Esophagus (tissue), 2 donors: ENCODE results near the gene ZNF541. TPM values are rescaled to one million over a fixed set of nuclear protein-coding genes. Genes with fewer than 3 reads are reported as not detected.
A peak's percentile ranks its signal among the peaks of the same experiment; 100 is the strongest.

Source experiments
- H3K27ac ChIP-seq, 2 donors: one replicate each; pipeline ENCODE4 v1.5.1; 2013; ENCODE audit warnings: low read depth in 2 of 2, mild to moderate bottlenecking in 2 of 2, inconsistent platforms in 1 of 2, low read length in 1 of 2, moderate library complexity in 1 of 2
- H3K27me3 ChIP-seq, 2 donors: one replicate each; pipeline ENCODE4 v1.6.1; 2013; ENCODE audit warnings: low read length in 2 of 2, control low read depth in 1 of 2, mild to moderate bottlenecking in 1 of 2; ENCODE audit not compliant: insufficient read depth in 2 of 2, control insufficient read depth in 1 of 2
- H3K36me3 ChIP-seq, 2 donors: one replicate each; pipeline ENCODE4 v1.6.1; 2013; ENCODE audit warnings: low read length in 1 of 2; ENCODE audit not compliant: control insufficient read depth in 2 of 2, insufficient read depth in 2 of 2
- H3K4me1 ChIP-seq, 2 donors: one replicate each; pipeline ENCODE4 v1.6.1; 2013; ENCODE audit warnings: low read length in 1 of 2; ENCODE audit not compliant: control insufficient read depth in 2 of 2, insufficient read depth in 2 of 2
- H3K4me3 ChIP-seq, 2 donors: one replicate each; pipeline ENCODE4 v1.5.1; 2013; ENCODE audit warnings: low read length in 2 of 2, mild to moderate bottlenecking in 2 of 2, low read depth in 1 of 2, moderate library complexity in 1 of 2
- H3K9me3 ChIP-seq, 2 donors: one replicate each; pipeline ENCODE4 v1.6.1; 2013; ENCODE audit warnings: mild to moderate bottlenecking in 2 of 2, low read depth in 1 of 2, low read length in 1 of 2, moderate library complexity in 1 of 2; ENCODE audit not compliant: control insufficient read depth in 2 of 2, insufficient read depth in 1 of 2
- whole genome bisulfite sequencing, 2 donors: extraction: QIAGEN DNeasy Blood & Tissue Kit; methylation state at CpG; one replicate each; pipeline ENCODE4 v1.1.7; 2013; 5-methylcytosine and 5-hydroxymethylcytosine counted together
- polyA plus RNA-seq, 2 donors: library from polyadenylated mRNA; stranded (reverse); fragments of 200-250 nt; gene quantifications; one replicate each; pipeline ENCODE4 v1.2.3, GENCODE V29; 2013
- donor health status: healthy with polysubstance abuse.
- donor health status: Bipolar disorder and iron deficiency.

ZNF541 gene
- polyA plus RNA-seq, 2 donors = 0.06 to 0.14 TPM

- Histone ChIP-seq H3K4me1 (peaks cover 0 to 2% of the 10 kb centered on the region in 2 donors), H3K4me3 (no peak overlapping the region), H3K27ac (peak overlapping the region; percentile 43 to 86)
Measured at GRCh38 chr19:47610902-47611301, 38.0 kb upstream of the ZNF541 start.

GRCh38 chr19:47609906-47610894 lies 37.3 kb upstream of the ZNF541 start:
- H3K4me3 ChIP-seq = peak overlapping the region; percentile 73 to 89
- peak overlapping the region; percentile 86 to 95 for H3K27ac ChIP-seq
- H3K36me3 ChIP-seq = peaks cover 0 to 1% of the 10 kb centered on the region in 2 donors
- peaks cover 0 to under 1% of the 10 kb centered on the region in 2 donors for H3K4me1 ChIP-seq
- H3K9me3 ChIP-seq = no peaks in the 10 kb centered on the region
- WGBS, 2 donors = 0 to 1% methylated on average over 27 to 50 of the region's 50 CpGs
- H3K27me3 ChIP-seq = no peaks in the 10 kb centered on the region

More at GRCh38 chr19:47610902-47611301, 38.0 kb upstream of the ZNF541 start:
- H3K27me3 ChIP-seq = no peaks in the 10 kb centered on the region
- 39 to 46% methylated on average over 7 of the region's 7 CpGs for WGBS, 2 donors
- H3K36me3 ChIP-seq = peaks cover 0 to 5% of the 10 kb centered on the region in 2 donors
- no peaks in the 10 kb centered on the region for H3K9me3 ChIP-seq

- Histone ChIP-seq H3K4me3 (peak within 1 kb of the TSS; percentile 89 to 90), H3K4me1 (no peaks in the 10 kb centered on the region), H3K9me3 (no peaks in the 10 kb centered on the region), H3K27me3 (no peaks in the 10 kb centered on the region), H3K36me3 (no peaks in the 10 kb centered on the region), H3K27ac (peak within 1 kb of the TSS; percentile 95)
- 0 to 1% methylated on average over 32 to 90 of the region's 94 CpGs for WGBS, 2 donors
Measured at GRCh38 chr19:47608969-47609905, 36.3 kb upstream of the ZNF541 start, which contains the start of gene BICRA. Gene BICRA (plus strand): TSS chr19:47609134. CDS start chr19:47673575, 64,441 bp downstream.

- Histone ChIP-seq H3K36me3 (no peaks in the 10 kb centered on the region), H3K4me1 (no peaks in the 10 kb centered on the region)
- WGBS, 2 donors = 0% methylated on average over 86 to 93 of the region's 94 CpGs
Measured at GRCh38 chr19:47608074-47608918, 35.3 kb upstream of the ZNF541 start.

GRCh38 chr19:47607564-47608073 lies 34.7 kb upstream of the ZNF541 start:
- Histone ChIP-seq H3K36me3 (no peaks in the 10 kb centered on the region), H3K4me1 (no peaks in the 10 kb centered on the region), H3K4me3 (peak overlapping the region; percentile 89 to 90), H3K9me3 (no peaks in the 10 kb centered on the region), H3K27me3 (no peaks in the 10 kb centered on the region), H3K27ac (peak overlapping the region; percentile 95)
- WGBS, 2 donors = 39 to 40% methylated on average over 21 of the region's 21 CpGs

More at GRCh38 chr19:47608074-47608918, 35.3 kb upstream of the ZNF541 start:
- Histone ChIP-seq H3K27me3 (no peaks in the 10 kb centered on the region), H3K4me3 (peak overlapping the region; percentile 89 to 90), H3K9me3 (no peaks in the 10 kb centered on the region), H3K27ac (peak overlapping the region; percentile 95)

GRCh38 chr19:47603706-47604565 lies 31.0 kb upstream of the ZNF541 start:
- H3K9me3 ChIP-seq = no peaks in the 10 kb centered on the region
- H3K27me3 ChIP-seq = no peaks in the 10 kb centered on the region
- no peaks in the 10 kb centered on the region for H3K36me3 ChIP-seq
- H3K27ac ChIP-seq = no peak overlapping the region
- no peak overlapping the region for H3K4me3 ChIP-seq
- no peaks in the 10 kb centered on the region for H3K4me1 ChIP-seq
- WGBS, 2 donors = 55 to 60% methylated on average over 13 of the region's 13 CpGs

- H3K27ac ChIP-seq = peak overlapping the region; percentile 90 to 94
- peak overlapping the region in 1 of 2 donors; percentile 42 for H3K4me3 ChIP-seq
- peaks cover 0 to 2% of the 10 kb centered on the region in 2 donors for H3K4me1 ChIP-seq
- H3K27me3 ChIP-seq = no peaks in the 10 kb centered on the region
- WGBS, 2 donors = 55 to 64% methylated on average over 17 of the region's 17 CpGs
- no peaks in the 10 kb centered on the region for H3K9me3 ChIP-seq
- no peaks in the 10 kb centered on the region for H3K36me3 ChIP-seq
Measured at GRCh38 chr19:47601180-47601904, 28.4 kb upstream of the ZNF541 start.
